Activated naive CD8-positive, alpha-beta T cell (primary cell): Measurements from ENCODE around the gene PLCH1.
"Not testable (repeated sequence)": the region's sequence is repeated elsewhere in the genome, so short reads cannot be mapped to it uniquely, and the experiment has no call there.

ENCODE experiments used
- H3K27ac Mint-ChIP-seq: one replicate; pipeline ENCODE4 v1.8.0; 2021; ENCODE audit warnings: mixed read lengths
- H3K27me3 Mint-ChIP-seq: one replicate; pipeline ENCODE4 v1.8.0; 2021; ENCODE audit warnings: mixed read lengths
- H3K36me3 Mint-ChIP-seq: one replicate; pipeline ENCODE4 v1.8.0; 2021; ENCODE audit warnings: mixed read lengths
- H3K4me1 Mint-ChIP-seq: one replicate; pipeline ENCODE4 v1.8.0; 2021; ENCODE audit warnings: low read depth, mixed read lengths
- H3K4me3 Mint-ChIP-seq: one replicate; pipeline ENCODE4 v1.8.0; 2021; ENCODE audit warnings: mild to moderate bottlenecking, mixed read lengths
- H3K9me3 Mint-ChIP-seq: one replicate; pipeline ENCODE4 v1.8.0; 2021; ENCODE audit warnings: low read depth, mixed read lengths

PLCH1 gene

DNA sequence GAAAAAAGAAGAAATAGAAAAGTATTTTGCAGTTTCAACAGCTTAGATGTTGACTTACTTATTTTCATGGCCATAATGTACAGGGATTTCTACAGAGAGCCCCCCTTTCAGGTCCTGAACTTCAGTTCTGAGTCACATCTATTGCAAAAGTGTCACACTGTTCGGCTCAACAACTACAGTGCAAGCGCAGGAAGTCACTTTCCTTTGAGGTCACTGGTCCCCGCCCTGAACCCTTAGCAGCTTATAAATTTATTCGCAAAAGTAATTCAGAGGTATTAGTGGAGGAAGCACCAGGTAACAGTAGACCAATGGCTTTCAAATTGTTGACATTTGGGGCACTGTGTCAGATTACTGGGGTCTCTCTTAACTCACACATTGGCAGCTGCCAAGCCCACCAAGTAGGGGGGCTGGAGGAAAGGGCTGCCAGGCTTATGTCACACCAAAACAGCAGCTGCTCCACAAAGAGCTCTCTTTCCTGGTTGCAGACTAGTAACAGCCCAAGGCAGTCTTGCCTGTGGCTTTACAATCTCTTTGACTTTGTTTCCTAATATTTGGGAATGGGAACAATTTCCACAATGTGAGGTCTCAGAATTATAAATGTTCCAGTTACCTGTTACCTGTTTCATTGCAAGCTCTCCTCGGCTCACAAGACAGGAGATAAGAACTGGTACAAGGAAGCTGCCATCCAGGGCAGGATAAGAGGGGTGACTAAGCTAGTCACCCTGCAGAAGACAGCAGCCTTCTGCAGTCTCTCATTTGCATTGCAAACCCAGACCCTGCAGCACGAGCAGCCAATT lies 321.1 kb downstream of the PLCH1 start:
- Mint-ChIP-seq H3K27ac (no peak overlapping the region), H3K36me3 (no peaks in the 10 kb centered on the region), H3K4me3 (no peak overlapping the region), H3K4me1 (peaks cover 2% of the 10 kb centered on the region), H3K9me3 (peaks cover 9% of the 10 kb centered on the region), H3K27me3 (peaks cover 2% of the 10 kb centered on the region)

DNA sequence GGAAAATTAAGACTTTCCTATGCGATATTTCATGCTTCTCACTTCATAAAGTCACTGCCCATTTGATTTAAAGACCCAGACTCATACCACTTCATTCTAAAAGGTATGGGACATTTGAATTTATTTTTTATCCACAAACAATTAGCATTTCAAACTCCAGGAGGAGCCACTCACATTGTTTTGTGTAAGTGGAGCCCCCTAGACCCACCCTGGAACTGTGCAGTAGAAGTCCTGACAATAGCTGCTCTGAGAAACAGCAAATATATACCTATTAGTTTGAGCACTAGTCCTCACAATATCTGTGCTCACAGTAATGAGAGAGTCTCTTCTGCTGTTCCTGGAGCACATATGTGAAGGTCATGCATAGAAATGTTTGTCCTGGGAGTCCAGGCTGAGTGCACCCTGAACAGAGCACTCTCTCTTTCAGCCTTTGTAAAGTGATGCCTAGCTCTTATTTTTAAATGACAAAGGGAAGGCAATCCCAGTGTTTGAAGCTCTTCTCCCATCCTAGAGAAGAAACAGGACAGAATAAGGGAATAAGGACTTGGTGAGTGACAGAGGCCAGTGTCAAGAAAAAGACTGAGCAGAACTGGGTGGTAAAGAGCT lies 323.9 kb downstream of the PLCH1 start:
- Mint-ChIP-seq H3K9me3 (peaks cover 5% of the 10 kb centered on the region), H3K27me3 (peaks cover 2% of the 10 kb centered on the region), H3K27ac (no peak overlapping the region), H3K36me3 (no peaks in the 10 kb centered on the region), H3K4me3 (no peak overlapping the region), H3K4me1 (peaks cover 2% of the 10 kb centered on the region)

DNA sequence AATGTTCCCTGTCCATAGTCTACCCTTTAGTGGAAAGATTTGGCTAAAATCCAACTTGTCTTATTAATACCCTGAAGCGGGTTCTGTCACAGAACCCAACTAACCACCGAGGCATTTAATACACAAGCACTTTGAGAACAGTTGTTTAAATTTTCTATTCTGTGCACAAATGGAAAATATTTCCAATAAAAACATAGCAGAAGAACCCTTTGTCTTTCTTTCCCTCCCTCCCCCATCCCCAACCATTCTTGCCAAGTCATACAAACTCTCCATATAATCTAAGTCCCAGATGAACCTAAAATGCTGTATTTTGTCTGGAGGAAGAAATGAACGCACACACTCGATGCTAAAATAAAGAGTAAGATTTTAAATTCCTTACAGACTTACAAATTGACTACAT lies 324.5 kb downstream of the PLCH1 start:
- Mint-ChIP-seq H3K36me3 (no peaks in the 10 kb centered on the region), H3K4me3 (no peak overlapping the region), H3K27me3 (no peaks in the 10 kb centered on the region), H3K27ac (no peak overlapping the region), H3K9me3 (peaks cover 1% of the 10 kb centered on the region), H3K4me1 (peaks cover 2% of the 10 kb centered on the region)

DNA sequence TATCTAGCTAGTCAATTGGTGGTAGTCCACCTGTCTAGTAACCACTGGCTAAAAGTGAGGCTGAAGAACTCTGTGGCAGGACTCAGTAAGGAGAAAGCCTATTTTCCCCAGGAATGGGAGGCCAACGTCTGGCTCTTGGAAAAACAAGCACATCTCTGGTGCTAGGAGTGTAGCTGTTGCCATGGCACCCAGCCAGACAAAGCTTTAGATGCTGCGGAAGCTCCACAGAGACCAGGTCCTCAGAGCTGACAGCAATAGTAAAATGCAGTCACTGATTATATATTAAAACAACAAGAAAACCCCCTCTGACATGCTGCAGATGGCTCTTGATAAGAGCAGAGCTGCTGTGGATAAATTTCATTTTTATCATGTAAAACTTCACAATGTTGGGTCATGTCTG lies 326.5 kb downstream of the PLCH1 start:
- peaks cover 2% of the 10 kb centered on the region for H3K4me1 Mint-ChIP-seq
- no peaks in the 10 kb centered on the region for H3K36me3 Mint-ChIP-seq
- H3K27me3 Mint-ChIP-seq, result no peaks in the 10 kb centered on the region
- H3K27ac Mint-ChIP-seq, result no peak overlapping the region
- no peak overlapping the region for H3K4me3 Mint-ChIP-seq
- no peaks in the 10 kb centered on the region for H3K9me3 Mint-ChIP-seq

DNA sequence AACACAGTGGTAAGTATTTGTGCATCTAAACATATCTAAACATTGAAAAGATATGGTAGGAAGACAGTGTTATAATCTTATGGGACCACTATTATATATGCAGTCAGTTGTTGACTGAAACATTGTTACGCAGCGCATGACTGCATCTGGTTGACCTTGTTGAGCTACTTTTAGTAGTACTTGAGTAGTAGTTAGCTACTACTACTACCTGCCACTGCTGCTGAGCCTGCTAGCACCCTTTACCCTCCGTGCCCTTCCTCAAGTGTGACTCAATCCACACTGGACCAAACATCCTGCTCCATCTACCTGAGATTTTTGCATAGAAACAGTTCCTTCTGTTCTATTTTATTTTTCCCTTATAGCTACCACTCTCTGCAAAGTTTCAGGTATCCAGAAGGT lies 327.8 kb downstream of the PLCH1 start:
- Mint-ChIP-seq H3K27ac (no peak overlapping the region), H3K4me3 (no peak overlapping the region), H3K27me3 (no peaks in the 10 kb centered on the region), H3K9me3 (no peaks in the 10 kb centered on the region), H3K4me1 (no peaks in the 10 kb centered on the region), H3K36me3 (no peaks in the 10 kb centered on the region)

DNA sequence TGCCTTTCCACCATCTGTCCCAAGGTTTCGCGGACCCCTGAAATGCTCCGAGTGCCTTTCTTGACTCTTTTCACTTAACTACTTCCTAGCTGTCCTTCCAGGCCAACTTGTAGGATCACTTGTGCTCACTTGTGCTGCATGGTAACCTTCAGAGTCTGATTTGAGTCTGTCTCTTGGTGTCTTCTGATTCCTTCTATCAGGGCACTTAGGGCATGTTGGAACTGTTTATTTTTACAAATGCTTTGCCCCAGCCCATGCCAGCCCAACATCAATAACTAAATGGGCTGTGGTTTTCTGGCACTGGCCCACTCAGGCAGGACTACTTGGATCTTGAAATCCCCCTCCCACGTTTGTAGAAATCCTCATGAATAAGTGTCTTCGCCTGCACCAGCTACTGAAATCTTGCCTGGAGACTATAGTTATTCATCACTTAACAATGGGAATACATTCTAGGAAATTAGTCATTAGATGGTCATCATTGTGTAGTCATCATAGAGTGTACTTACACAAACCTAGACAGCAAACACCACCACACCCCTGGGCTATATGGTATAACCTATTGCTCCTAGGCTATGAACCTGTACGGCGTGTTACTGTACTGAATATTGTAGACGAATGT lies 328.3 kb downstream of the PLCH1 start:
- Mint-ChIP-seq H3K36me3 (no peaks in the 10 kb centered on the region), H3K4me1 (no peaks in the 10 kb centered on the region), H3K27ac (no peak overlapping the region), H3K27me3 (no peaks in the 10 kb centered on the region), H3K9me3 (no peaks in the 10 kb centered on the region), H3K4me3 (no peak overlapping the region)

DNA sequence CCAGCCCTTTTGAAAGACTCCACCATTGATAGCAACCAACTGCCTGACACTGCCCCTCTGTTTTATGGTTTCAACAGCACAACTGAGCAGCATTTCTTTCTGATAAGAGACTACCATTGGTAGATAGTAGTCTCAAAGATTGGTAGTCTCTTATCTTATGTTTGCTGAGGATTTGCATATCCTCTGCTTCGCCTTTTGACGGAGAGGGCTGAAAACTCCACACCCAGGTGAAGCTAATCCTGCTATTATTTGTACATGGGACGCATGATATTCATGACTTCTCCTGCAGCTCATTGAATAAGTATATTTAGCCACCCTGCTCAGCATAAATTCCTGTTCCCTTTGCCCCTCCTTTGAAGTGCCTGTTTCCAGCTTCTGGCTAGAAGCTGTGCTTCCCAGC lies 332.0 kb downstream of the PLCH1 start:
- Mint-ChIP-seq H3K27me3 (no peaks in the 10 kb centered on the region), H3K4me1 (no peaks in the 10 kb centered on the region), H3K27ac (no peak overlapping the region), H3K9me3 (no peaks in the 10 kb centered on the region), H3K36me3 (no peaks in the 10 kb centered on the region), H3K4me3 (no peak overlapping the region)

DNA sequence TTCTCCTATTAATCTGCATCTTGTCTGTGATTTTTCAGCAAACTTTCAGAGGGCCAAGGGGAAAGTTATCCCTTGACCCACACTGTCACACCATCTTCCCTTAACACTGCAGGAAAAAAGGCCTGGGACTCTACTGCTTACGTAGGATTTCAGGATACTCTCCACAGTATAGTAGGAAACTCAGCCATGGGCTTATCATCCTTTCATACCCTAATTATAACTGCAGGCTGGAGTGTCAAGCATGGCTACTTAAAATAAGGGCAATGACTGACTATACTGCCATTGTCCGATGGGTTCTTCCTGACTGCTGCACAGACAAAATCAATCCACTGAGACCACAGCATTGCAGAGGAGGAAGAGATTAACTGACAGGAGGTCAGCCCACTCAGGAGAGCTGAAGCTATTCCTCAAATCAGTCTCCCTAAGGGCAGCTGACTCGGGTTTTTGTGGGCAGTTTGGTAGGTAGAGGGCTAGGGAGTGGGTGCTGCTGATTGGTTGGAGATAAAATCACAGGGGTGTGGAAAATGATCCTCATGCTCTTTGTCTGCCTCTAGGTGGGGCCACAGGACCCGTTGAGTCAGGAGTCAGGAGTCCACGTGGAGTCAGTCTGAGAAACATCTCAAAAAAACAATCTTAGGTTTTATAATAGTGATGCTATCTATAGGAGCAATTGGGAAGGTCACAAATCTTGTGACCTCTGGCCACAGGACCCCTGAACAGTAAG lies 333.2 kb downstream of the PLCH1 start:
- Mint-ChIP-seq H3K36me3 (no peaks in the 10 kb centered on the region), H3K4me1 (no peaks in the 10 kb centered on the region)

DNA sequence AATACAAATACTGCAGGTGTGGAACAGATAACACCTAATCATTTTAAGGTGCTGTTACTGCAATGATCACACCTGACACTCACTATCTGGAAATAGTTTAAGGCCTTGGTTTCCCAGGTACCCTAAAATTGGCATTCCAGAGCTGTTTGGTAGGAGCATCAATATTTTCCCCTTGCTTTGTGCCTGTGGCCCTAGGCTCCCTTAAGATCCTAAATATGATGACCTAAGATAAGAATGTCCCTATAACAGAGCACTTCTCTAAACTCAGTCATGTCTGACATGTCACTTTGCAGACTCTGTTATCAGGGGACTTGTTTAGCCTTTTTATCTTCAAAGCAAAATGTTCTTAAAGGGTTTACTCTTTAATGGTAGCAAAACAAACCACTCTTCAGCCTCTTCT lies 335.5 kb downstream of the PLCH1 start:
- H3K4me1 Mint-ChIP-seq, result no peaks in the 10 kb centered on the region
- no peaks in the 10 kb centered on the region for H3K27me3 Mint-ChIP-seq
- H3K27ac Mint-ChIP-seq, result no peak overlapping the region
- no peaks in the 10 kb centered on the region for H3K9me3 Mint-ChIP-seq
- no peak overlapping the region for H3K4me3 Mint-ChIP-seq
- no peaks in the 10 kb centered on the region for H3K36me3 Mint-ChIP-seq

More for the DNA sequence above, 333.2 kb downstream of the PLCH1 start:
- Mint-ChIP-seq H3K9me3 (no peaks in the 10 kb centered on the region), H3K27me3 (no peaks in the 10 kb centered on the region), H3K4me3 (no peak overlapping the region), H3K27ac (no peak overlapping the region)

DNA sequence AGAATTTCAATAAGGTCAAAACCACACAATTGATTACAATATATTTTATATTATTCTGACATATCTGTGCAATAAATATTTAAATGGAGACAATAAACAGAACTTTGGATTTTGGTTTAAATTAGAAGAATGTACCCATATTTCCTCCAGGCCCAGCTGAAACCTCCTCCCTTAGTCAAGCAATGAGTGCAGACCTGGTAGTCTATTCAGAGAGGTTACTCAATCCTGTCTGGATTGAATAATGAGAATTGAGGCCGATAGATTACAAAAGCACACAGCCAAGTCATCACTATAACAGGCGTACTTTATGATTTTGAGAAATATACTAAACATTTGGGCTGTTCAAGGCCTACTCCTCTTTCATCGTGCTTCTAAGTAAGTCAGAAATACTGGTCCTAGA lies 336.9 kb downstream of the PLCH1 start:
- no peak overlapping the region for H3K27ac Mint-ChIP-seq
- no peak overlapping the region for H3K4me3 Mint-ChIP-seq
- no peaks in the 10 kb centered on the region for H3K9me3 Mint-ChIP-seq
- H3K36me3 Mint-ChIP-seq, result no peaks in the 10 kb centered on the region
- H3K4me1 Mint-ChIP-seq, result no peaks in the 10 kb centered on the region
- H3K27me3 Mint-ChIP-seq, result no peaks in the 10 kb centered on the region

DNA sequence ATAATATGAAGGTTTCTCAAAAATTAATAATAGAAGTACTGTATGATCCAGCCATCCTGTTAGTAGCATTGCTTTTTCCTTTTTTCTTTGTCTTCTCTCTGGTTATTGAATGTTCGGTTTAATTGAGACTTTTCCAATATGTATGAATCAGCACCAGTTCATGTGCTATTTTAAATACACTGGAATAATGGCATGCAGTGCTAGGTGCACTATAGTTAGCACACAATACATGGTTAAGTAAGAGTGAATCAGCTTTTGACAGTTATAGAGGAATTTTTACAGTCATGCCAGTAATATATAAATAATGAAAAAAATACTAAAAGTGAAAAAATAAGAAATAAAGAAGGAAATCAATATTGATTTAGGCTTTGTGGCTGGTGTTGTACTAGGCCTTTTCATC lies 337.5 kb downstream of the PLCH1 start:
- Mint-ChIP-seq H3K36me3 (no peaks in the 10 kb centered on the region), H3K4me3 (no peak overlapping the region), H3K4me1 (no peaks in the 10 kb centered on the region), H3K27me3 (no peaks in the 10 kb centered on the region), H3K27ac (no peak overlapping the region), H3K9me3 (no peaks in the 10 kb centered on the region)

DNA sequence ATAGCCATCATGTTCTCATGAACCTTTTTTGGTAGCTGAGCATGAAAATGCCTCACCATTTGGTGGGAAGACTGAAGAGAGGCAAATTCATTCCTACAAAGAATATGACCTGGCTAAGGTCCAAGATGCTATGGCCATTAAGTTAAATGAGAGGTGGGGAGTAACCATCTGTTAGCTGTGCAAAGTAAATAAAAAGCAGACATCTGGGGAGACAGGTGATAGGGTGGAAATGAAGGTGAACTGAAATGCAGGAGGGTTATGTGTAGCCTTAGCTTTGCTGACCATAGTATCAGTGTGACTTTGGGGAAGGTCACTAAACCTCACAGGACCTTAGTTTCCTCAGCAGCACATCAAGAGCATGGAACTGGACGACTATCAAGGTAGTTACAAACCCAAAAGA lies 340.4 kb downstream of the PLCH1 start:
- no peaks in the 10 kb centered on the region for H3K4me1 Mint-ChIP-seq
- no peaks in the 10 kb centered on the region for H3K27me3 Mint-ChIP-seq
- H3K9me3 Mint-ChIP-seq, result no peaks in the 10 kb centered on the region
- H3K4me3 Mint-ChIP-seq, result no peak overlapping the region
- no peaks in the 10 kb centered on the region for H3K36me3 Mint-ChIP-seq
- no peak overlapping the region for H3K27ac Mint-ChIP-seq

DNA sequence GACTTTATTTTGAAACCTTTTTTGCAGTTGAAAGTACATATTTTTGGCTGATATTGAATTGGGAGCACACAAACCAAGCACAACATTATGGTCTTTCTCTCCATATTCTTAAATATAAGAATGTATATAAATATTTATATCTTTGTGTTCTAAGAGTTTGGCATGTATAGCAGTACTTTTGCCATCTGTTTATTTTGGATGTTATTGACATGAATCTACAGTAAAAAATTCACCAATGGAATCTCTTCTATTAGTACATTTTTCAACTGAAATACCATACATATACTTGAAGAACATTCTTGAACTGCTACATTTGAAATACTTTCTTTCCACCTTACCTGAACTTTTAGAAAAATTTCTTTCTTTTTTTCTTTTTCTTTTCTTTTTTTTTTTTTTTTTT lies 342.2 kb downstream of the PLCH1 start:
- Mint-ChIP-seq H3K36me3 (no peaks in the 10 kb centered on the region), H3K27ac (no peak overlapping the region), H3K27me3 (no peaks in the 10 kb centered on the region), H3K4me1 (no peaks in the 10 kb centered on the region), H3K4me3 (no peak overlapping the region), H3K9me3 (no peaks in the 10 kb centered on the region)

DNA sequence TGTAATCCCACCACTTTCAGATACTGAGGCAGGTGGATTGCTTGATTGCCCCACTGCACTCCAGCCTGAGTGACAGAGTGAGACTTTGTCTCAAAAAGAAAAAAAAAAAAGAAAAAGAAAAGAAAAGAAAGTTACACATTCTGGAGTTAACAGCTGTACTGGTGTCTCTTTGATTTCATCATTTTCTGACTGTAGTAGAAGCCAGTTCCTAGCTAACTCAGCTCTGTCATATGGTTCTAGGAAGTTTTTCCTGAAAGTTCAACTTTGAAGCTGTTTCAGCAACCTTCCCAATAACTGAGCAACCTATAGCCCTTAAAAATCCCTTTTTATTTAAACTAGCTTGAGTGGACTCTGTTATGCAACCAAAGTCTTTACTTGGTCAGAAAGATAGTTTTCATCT lies 346.8 kb downstream of the PLCH1 start:
- H3K9me3 Mint-ChIP-seq, result no peaks in the 10 kb centered on the region
- no peaks in the 10 kb centered on the region for H3K4me1 Mint-ChIP-seq
- no peak overlapping the region for H3K27ac Mint-ChIP-seq
- no peaks in the 10 kb centered on the region for H3K27me3 Mint-ChIP-seq
- no peak overlapping the region for H3K4me3 Mint-ChIP-seq
- H3K36me3 Mint-ChIP-seq, result no peaks in the 10 kb centered on the region

DNA sequence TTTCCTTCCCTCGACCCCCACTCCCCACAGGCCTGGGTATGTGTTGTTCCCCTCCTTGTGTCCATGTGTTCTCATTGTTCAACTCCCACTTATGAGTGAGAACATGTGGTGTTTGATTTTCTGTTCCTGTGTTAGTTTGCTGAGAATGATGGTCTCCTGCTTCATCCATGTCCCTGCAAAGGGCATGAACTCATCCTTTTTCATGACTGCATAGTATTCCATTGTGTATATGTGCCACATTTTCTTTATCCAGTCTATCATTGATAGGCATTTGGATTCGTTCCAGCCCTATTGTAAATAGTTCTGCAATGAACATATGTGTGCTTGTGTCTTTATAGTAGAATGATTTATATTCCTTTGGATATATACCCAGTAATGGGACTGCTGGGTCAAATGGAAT lies 350.0 kb downstream of the PLCH1 start:
- not testable (repeated sequence) for H3K36me3 Mint-ChIP-seq, H3K9me3 Mint-ChIP-seq, H3K4me3 Mint-ChIP-seq, H3K27me3 Mint-ChIP-seq, H3K4me1 Mint-ChIP-seq, H3K27ac Mint-ChIP-seq
